Fibroblast of gingiva (primary cell): ENCODE data around the gene CALU.

ENCODE experiments used
- DNase-seq: peaks from one replicate; pipeline ENCODE4 v3.0.0-alpha.2; 2011; ENCODE audit warnings: low read depth

The CALU gene

GRCh38 chr7:128747327-128748079, 8.3 kb downstream of the CALU start:
- DNase-seq = no peak

- DNase-seq = no peak
These were observed 13.1 kb downstream of the CALU start for GRCh38 chr7:128752251-128752650.

GRCh38 chr7:128755075-128755818, 16.1 kb downstream of the CALU start:
- no peak for DNase-seq

GRCh38 chr7:128755819-128756476, 16.8 kb downstream of the CALU start:
- DNase-seq = peak; percentile 97

GRCh38 chr7:128757203-128757602, 18.0 kb downstream of the CALU start:
- DNase-seq = no peak

GRCh38 chr7:128758553-128758952, 19.4 kb downstream of the CALU start:
- no peak for DNase-seq

- DNase-seq = no peak
These were observed 20.1 kb downstream of the CALU start for GRCh38 chr7:128759242-128759641.

GRCh38 chr7:128763541-128763940, 24.4 kb downstream of the CALU start:
- peak; percentile 47 for DNase-seq

- no peak for DNase-seq
These were observed 28.4 kb downstream of the CALU start for GRCh38 chr7:128767475-128768110.

GRCh38 chr7:128770233-128770632, 31.1 kb downstream of the CALU start:
- no peak for DNase-seq

GRCh38 chr7:128773604-128774003, 34.4 kb downstream of the CALU start:
- no peak for DNase-seq

- DNase-seq = no peak
These were observed 35.0 kb downstream of the CALU start for GRCh38 chr7:128774029-128774689.

- DNase-seq = peak; percentile 16
These were observed 35.8 kb downstream of the CALU start for GRCh38 chr7:128774921-128775320.

GRCh38 chr7:128775744-128776474, 36.8 kb downstream of the CALU start, which contains the start of gene OPN1SW:
Gene OPN1SW (minus strand): TSS chr7:128775794. CDS start chr7:128775781, 13 bp downstream.
- DNase-seq = no peak

GRCh38 chr7:128777156-128778123, 38.3 kb downstream of the CALU start:
- peak; percentile 37 for DNase-seq

GRCh38 chr7:128778946-128779345, 39.8 kb downstream of the CALU start:
- no peak for DNase-seq

- DNase-seq = peak; percentile 45
These were observed 42.0 kb downstream of the CALU start for GRCh38 chr7:128781126-128781525.

- DNase-seq = no peak
These were observed 42.7 kb downstream of the CALU start for GRCh38 chr7:128781851-128782250.

GRCh38 chr7:128783143-128783861, 44.1 kb downstream of the CALU start:
- DNase-seq = peak; percentile 82
